ENCODE measurements around the gene IFNGR1. TPM values are rescaled to one million over a fixed set of nuclear protein-coding genes. Genes with fewer than 3 reads are reported as not detected.

The IFNGR1 gene
- total RNA-seq, 2 donors from 2014 or later, result 51.0 to 54.3 TPM

Other genes with a start within 250 kb of the IFNGR1 start
- not detected for gene IL20RA, start 174.4 kb downstream of the IFNGR1 start, total RNA-seq
- not detected for gene IL22RA2, start 45.7 kb downstream of the IFNGR1 start, total RNA-seq